GM18499 (cell line): ENCODE results near the gene MEIS2.

Source experiments
- ATAC-seq: cut with Tn5 transposase; IDR thresholded peaks from one replicate; pipeline ENCODE4 v1.9.1; 2021; ENCODE audit warnings: moderate number of reproducible peaks; ENCODE audit not compliant: insufficient read depth, unreplicated experiment

Gene MEIS2

GRCh38 chr15:37080261-37080921 is 20.0 kb downstream of the MEIS2 start:
- ATAC-seq = no peak

DNA sequence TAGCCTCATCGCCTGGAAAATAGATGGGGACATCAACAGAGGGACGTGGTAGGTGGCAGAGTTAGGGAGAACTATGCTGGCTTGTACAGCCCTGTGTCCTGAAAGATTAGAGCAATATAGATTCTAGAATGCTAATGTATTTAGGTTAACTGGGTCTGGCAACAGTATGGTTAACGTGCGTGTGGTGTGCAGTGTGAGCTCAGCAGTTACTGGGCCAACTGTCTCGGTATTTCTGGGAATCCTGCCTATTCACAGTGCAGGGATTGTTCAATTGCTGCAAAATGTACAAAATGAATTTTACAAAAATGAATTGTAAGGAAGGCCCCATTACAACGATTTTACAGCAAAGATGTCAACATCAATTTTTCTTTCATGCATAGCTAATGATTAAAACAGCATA is 20.6 kb downstream of the MEIS2 start:
- ATAC-seq = no peak

GRCh38 chr15:37078566-37078965 is 21.8 kb downstream of the MEIS2 start:
- ATAC-seq = no peak

DNA sequence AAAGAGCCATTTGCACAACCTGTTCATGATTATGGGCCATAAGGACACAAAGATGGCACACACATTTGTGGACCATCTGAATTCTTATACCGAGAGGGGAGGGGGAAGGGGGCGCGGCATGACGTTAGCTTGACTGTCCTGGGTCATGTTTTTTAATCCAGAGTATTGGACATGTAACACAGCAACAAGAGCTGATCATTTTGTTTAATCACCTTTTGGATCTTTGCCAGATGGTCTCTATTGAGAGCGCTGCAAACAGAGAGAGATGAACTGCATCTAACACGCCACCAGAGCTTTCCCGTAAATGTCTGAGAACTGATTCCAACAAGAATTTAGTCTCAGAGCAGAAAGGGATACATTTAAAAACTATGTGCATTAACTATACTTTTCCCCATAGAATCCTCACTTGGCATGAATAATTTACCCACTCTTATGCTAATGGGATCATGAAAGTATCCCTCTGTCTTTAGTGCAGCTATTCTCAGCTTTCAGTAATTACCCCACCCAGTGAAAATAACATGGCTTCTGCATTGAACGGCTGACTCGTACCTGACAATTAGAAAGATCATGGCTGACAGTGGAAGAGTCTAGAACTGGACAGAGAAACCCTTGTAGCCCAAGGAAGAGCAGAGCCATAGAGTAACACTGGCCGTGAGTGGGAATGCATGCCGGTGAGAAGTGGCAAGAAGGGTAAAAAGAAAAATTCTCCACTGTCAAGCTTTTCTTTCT is 22.6 kb downstream of the MEIS2 start:
- no peak for ATAC-seq

- no peak for ATAC-seq
These were observed 23.8 kb downstream of the MEIS2 start for GRCh38 chr15:37076543-37076942.

DNA sequence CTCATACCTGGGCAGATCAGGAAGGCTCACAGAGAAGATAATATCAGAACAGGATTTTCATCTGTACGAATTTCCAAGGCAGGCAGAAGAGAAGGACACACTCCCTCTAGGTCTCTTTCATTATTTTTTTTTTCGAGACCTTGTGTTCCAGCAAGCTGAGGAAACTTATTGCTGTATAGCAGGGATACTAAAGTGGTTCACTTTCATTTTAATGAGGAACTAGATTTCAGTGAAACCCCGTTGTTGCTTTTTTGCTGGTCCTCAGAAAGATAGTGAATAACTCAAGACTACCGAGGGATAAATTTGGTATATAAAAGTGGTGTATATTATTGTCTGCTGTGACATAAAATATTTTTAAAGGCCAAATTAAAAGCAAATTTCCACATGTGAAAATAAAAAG is 24.6 kb downstream of the MEIS2 start:
- no peak for ATAC-seq

DNA sequence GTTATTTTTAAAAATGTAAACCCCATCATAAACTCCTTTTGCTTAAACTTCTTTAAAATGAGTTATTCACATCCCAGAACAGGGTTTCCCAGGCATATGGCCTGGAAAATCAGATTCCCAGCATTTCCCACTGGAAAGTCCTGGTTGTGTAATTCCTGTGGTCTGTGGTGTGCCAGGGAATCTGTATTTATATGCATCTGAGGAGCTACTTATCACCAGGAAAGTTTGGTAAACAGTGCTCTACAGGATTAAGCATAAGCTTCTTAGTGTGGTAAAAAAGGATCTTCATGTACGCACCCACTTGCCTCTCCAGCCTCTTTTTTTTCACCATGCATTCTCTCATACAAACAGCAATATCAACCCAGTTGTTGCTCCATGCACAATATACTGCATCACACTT is 28.2 kb downstream of the MEIS2 start:
- ATAC-seq = no peak

GRCh38 chr15:37071134-37071533 is 29.2 kb downstream of the MEIS2 start:
- ATAC-seq = no peak

GRCh38 chr15:37070686-37071085 is 29.7 kb downstream of the MEIS2 start:
- ATAC-seq = no peak

GRCh38 chr15:37061996-37062395 is 38.4 kb downstream of the MEIS2 start:
- no peak for ATAC-seq

GRCh38 chr15:37059086-37059485 is 41.3 kb downstream of the MEIS2 start:
- no peak for ATAC-seq

DNA sequence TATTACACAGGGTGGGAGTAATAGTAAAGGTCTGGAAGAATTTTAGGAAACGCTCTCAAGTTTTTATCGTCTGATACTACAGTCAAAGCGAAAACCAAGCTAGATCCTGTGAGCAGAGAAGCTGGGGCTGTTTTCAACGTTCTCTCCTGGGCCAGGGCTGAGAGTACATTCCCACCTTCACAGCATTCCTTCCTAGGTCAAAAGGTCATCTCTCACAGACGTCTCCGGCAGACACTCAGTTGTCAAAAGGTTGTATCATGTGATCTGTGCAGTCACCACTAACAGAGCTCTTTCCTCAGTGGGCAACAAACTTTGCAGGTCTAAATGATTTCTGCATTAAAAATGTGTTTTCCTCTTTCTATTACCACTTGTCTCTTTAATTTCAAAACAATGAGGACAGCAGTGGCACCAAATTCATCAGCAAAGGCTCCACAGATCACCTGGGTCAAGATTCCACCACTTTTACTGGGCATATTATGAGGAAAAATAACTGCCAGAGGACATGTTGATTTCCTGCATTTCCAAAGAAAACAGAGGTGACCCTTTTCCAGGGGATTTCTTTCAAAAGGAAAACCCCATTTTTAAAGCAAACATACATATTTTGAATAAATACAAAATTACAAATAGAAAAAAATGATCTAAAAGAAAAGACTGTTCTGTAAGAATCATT is 41.9 kb downstream of the MEIS2 start:
- ATAC-seq = no peak

DNA sequence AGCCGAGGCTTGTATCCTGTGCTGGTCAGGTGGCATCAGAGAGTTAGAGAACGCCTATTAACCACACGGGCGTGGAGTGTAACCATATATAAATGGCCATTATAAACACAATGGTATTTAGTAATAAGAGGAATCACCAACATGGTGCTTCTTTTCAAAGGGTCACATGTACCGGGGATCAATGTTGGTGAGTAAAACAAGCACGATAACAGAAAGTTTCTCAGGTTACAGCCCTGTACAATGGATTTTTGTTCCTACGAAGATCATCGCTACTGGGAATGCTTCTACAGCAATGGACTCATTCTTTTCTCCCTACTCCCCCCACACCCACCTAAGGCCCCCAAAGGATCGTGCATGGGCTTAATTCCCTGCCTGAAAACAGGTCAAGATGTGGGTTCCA is 42.5 kb downstream of the MEIS2 start:
- no peak for ATAC-seq

DNA sequence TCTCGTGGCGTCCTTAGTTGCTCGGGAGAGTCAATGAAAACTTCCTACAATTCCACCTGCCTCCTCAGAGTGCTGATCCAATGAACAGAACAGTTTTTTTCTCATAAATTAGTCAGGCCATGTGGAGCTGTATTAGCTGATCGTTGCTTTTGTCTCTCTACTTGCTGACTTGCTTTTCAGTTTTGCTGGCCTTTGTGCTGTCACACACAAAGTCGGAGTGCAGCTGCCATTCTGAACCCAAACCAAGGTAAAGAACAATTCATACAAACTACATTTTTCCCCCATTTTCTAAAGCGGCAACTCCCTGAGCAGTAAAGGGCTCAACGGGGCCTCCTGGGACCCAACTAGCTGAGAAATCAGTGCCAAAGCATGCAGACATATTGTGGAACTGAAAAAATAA is 43.1 kb downstream of the MEIS2 start:
- ATAC-seq = no peak

GRCh38 chr15:37056177-37057121 is 43.9 kb downstream of the MEIS2 start:
- no peak for ATAC-seq

GRCh38 chr15:37055481-37055880 is 44.9 kb downstream of the MEIS2 start:
- no peak for ATAC-seq

DNA sequence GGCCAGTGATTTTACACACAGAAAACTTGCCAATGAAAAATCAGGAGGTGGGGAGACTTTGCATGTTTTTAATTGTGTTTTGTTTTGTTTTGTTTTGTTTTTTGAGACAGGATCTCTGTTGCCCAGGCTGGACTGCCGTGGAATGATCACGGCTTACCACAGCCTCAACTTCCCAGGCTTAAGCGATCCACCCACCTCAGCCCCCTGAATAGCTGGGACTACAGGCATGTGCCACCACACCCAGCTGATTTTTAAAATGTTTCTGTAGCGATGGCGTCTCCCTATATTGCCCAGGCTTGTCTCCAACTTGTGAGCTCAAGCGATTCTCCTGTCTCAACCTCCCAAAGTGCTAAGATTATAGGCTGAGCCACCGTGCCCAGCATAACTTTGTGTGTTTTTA is 46.0 kb downstream of the MEIS2 start:
- no peak for ATAC-seq

DNA sequence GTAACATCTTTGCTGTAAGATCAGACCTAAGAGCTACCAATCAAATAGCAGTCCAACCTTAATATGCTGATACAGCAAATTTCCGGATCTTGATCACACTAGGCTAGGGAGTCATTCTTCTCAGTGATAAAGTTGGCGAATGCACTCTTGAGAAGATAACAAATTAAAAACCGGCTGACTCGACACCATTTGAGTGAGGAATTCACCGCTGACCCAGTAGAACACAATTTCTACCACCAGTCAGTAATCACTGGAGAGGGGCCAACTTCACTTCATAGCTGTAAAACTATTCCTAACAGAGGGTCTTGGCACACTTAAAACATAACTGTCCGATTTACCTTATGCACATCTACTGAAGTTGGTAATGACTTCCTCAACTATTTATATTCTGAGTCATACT is 47.2 kb downstream of the MEIS2 start:
- no peak for ATAC-seq

- ATAC-seq = no peak
These were observed 50.0 kb downstream of the MEIS2 start for GRCh38 chr15:37050345-37050744.

DNA sequence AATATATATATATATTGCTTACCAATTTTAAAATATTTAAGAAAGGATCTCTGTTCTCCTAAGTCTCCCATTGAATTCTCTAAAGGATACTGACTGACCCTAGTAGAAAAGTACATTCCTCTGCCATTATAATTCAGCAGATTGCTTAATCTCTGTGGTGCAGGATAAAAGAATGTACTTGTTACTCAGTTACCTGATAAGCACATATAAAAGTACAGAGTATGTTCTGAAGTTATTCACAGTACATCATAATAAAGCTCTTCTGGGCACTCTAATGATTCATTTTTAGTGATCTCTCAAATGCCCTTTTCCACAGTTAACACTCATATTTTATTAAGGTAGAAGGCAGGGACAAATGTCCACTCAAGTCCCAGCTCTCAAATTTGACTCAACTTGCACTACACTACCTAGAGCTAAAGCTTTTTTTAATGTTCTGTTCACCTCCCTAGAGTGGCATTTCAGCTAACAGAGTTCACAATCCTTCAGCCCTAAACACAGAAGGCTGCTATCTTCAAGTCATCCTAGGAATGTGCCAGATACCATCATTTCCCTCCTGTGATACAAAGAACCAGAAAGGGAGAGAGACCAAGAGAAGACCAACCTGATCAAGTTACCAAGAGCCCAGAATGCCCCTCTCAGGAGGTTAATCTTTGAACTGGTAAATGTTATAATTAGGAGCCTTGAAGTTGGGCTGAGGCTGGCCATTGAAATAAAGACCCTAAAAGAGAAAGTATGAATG is 53.3 kb downstream of the MEIS2 start:
- no peak for ATAC-seq
